ENCODE data around the gene LDAF1.

- TF ChIP-seq, protein P1, sequence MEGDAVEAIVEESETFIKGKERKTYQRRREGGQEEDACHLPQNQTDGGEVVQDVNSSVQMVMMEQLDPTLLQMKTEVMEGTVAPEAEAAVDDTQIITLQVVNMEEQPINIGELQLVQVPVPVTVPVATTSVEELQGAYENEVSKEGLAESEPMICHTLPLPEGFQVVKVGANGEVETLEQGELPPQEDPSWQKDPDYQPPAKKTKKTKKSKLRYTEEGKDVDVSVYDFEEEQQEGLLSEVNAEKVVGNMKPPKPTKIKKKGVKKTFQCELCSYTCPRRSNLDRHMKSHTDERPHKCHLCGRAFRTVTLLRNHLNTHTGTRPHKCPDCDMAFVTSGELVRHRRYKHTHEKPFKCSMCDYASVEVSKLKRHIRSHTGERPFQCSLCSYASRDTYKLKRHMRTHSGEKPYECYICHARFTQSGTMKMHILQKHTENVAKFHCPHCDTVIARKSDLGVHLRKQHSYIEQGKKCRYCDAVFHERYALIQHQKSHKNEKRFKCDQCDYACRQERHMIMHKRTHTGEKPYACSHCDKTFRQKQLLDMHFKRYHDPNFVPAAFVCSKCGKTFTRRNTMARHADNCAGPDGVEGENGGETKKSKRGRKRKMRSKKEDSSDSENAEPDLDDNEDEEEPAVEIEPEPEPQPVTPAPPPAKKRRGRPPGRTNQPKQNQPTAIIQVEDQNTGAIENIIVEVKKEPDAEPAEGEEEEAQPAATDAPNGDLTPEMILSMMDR (IDR thresholded peaks at IDR 0.05 in 8 of 11, conservative IDR thresholded peaks at IDR 0.05 in 3 of 11), result no peak
- TF ChIP-seq POLR2A (IDR thresholded peaks at IDR 0.05), result no peak
Observed at GRCh38 chr16:21125191-21125590, 33.3 kb upstream of the LDAF1 start.

Data from spleen (tissue), 7 donors.